Skeletal muscle satellite cell (primary cell): Measurements from ENCODE around the gene SVBP.

ENCODE experiments used
- H3K27me3 ChIP-seq: 2 replicates; pipeline ENCODE4 v1.7.0; 2013; ENCODE audit warnings: low read length; ENCODE audit not compliant: control insufficient read depth, insufficient read depth
- H3K36me3 ChIP-seq: 2 replicates; pipeline ENCODE4 v1.7.0; 2013; ENCODE audit warnings: mild to moderate bottlenecking, control low read depth, low read length; ENCODE audit not compliant: insufficient read depth
- H3K4me1 ChIP-seq: 2 replicates; pipeline ENCODE4 v1.7.0; 2013; ENCODE audit warnings: low read length; ENCODE audit not compliant: control insufficient read depth, insufficient read depth
- H3K4me2 ChIP-seq: 2 replicates; pipeline ENCODE4 v1.7.0; 2013; ENCODE audit warnings: mild to moderate bottlenecking, low read length
- H3K4me3 ChIP-seq: 2 replicates; pipeline ENCODE4 v1.7.0; 2013; ENCODE audit warnings: low read length
- H3K9ac ChIP-seq: 2 replicates; pipeline ENCODE4 v1.7.0; 2013; ENCODE audit warnings: mild to moderate bottlenecking, low read depth, low read length, moderate library complexity
- H3K9me3 ChIP-seq: replicated peaks from 2 replicates; pipeline ENCODE4 v1.7.0; 2013; ENCODE audit warnings: mild to moderate bottlenecking, control low read depth, low read length

The SVBP gene

DNA sequence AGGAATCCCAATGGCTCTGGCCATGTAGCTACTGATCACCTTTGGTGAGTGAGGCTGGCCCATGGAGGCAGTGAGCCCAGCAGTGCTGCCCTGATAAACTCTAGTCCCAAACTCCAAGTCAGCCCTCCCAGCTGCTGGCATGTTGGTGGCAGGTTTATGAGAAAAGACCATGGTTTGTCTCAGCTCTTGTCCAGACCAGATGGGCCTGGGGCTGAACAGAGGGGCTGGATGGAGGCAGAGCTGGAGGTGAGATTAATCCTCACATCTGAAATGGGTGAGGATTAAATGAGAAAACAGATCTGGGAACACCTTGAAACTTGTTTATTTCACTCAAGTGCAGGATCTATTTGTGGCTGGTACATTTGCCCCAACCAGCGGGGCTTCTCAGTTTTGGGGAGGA is 29.2 kb downstream of the SVBP start:
- Histone ChIP-seq H3K9ac (no peak overlapping the region), H3K4me1 (peaks cover 9% of the 10 kb centered on the region), H3K9me3 (no peaks in the 10 kb centered on the region), H3K36me3 (no peaks in the 10 kb centered on the region), H3K4me2 (no peak overlapping the region), H3K27me3 (no peaks in the 10 kb centered on the region), H3K4me3 (no peak overlapping the region)

DNA sequence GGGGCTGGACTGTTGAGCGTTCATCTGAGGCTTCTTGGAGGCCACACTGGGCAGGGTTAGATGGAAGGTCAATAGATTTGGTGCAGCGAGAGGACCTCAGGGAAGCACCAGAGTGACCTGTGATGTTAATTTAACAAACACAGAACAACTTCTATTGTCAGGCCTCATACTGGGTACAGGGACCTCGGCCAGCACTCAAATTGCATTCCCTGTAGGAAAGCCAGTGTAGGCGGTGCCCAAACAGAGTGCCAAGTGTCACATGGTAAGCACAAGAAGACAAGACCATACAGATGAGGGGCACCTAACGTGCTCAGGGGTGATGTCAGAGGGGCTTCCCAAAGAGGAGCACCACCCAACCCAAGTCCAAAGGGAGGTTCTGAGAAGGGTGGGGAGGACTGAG is 31.1 kb downstream of the SVBP start:
- Histone ChIP-seq H3K4me1 (peaks cover 9% of the 10 kb centered on the region), H3K36me3 (peaks cover 10% of the 10 kb centered on the region), H3K9ac (no peak overlapping the region), H3K4me3 (no peak overlapping the region), H3K27me3 (no peaks in the 10 kb centered on the region), H3K9me3 (no peaks in the 10 kb centered on the region), H3K4me2 (no peak overlapping the region)

DNA sequence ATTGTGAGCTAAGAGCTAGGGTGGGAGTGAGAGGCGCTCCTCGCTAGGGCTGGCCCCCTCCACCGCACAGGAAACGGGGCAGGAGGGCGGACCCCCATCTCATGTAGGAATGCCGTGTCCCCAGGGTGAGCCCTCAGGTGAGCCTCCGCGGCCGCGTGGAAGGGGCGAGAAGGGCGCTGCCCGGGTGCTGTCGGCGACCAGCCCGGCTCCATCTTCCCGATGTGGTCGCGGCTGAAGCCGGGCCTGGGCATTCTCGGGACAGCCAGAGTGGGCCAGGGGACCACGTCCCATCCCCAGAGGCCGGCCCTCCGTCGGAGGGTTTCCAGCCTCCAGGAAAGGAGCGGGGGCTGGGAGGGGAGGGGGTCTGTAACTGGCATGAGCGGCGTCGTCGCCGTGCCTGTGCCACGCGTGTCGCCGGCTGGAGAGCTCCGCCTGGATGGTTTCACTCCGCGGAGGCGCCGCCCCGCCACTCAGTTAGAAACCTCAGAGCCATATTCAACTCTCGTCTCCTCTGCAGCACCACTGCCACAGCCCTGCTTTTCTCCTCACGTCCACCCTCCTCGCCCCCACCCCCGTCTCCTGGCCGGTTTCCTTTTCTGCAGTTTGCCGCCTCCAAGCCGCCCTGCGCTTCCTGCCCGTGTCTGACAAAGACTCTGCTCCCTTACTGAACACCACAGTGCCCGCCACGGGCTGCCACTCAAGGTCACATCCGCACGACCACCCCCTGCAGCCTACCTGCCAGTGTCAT is 32.1 kb downstream of the SVBP start, which contains the start of gene TMEM269:
Gene TMEM269 (plus strand): TSS at position 46 of the 748 bp plus-strand sequence. CDS start 4,903 bp downstream, outside the sequence.
- Histone ChIP-seq H3K4me2 (peak within 1 kb of the TSS; percentile 84), H3K9ac (no peak within 1 kb of the TSS), H3K36me3 (peaks cover 19% of the 10 kb centered on the region), H3K27me3 (no peaks in the 10 kb centered on the region), H3K9me3 (no peaks in the 10 kb centered on the region), H3K4me1 (peaks cover 9% of the 10 kb centered on the region), H3K4me3 (peak within 1 kb of the TSS; percentile 66)

DNA sequence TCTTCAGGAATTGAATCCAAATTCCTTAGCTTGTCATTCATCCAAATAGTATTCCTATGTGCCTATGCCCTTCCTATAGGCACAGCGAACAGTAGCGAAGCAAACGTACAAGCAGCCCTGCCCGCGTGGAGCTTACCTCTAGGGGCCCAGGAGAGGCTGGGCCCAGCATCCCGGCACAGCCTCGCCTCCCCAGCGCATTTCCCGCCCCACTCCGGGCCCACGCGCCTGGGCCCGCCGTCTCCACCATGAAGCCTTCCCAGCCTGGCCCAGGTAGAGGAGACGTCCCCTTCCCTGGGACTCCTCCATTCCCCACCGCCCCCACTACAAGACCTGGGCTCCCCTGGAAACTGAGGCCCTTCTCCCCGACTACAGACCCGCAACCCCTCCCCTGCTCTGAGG is 32.7 kb downstream of the SVBP start:
- peaks cover 23% of the 10 kb centered on the region for H3K36me3 ChIP-seq
- H3K4me2 ChIP-seq: peak overlapping the region; percentile 84
- no peaks in the 10 kb centered on the region for H3K9me3 ChIP-seq
- H3K27me3 ChIP-seq: no peaks in the 10 kb centered on the region
- H3K9ac ChIP-seq: no peak overlapping the region
- H3K4me1 ChIP-seq: peaks cover 9% of the 10 kb centered on the region
- no peak overlapping the region for H3K4me3 ChIP-seq

DNA sequence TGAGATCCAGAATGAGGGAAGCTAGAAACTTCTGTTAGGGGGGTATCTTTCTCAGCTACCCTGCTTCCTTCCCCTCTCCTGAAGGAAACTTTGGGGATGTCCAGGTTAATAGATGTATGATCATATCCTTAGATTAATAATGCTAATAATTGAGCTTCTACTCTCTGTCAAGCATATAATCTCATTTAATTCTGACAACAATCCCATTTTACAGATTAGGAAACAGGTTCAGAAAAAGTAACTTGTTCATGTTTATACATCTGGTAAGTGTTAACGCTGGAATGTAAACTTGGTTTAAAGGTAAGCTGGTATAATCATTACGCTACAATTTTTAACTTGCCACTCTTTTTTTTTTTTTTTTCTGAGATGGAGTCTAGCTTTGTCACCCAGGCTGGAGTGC is 34.1 kb downstream of the SVBP start:
- Histone ChIP-seq H3K27me3 (no peaks in the 10 kb centered on the region), H3K4me1 (peaks cover 9% of the 10 kb centered on the region), H3K4me2 (no peak overlapping the region), H3K4me3 (no peak overlapping the region), H3K36me3 (peaks cover 34% of the 10 kb centered on the region), H3K9ac (no peak overlapping the region), H3K9me3 (no peaks in the 10 kb centered on the region)

DNA sequence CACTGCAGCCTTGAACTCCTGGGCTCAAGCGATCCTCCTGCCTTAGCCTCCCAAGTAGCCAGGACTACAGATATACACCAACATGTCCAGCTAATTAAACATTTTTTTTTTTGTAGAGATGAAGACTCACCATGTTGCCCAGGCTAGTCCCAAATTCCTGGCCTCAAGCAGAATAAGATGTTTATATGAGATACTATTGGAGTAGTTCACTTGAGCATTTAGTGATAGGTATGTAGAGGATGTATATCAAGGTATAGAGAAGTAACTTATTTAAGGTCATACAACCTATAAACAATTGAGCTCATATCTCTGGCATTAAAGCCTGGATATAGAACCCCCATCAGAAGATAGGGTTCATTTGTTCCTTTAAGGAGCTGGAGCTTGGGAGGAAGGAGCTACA is 37.0 kb downstream of the SVBP start:
- peaks cover 4% of the 10 kb centered on the region for H3K4me1 ChIP-seq
- no peaks in the 10 kb centered on the region for H3K9me3 ChIP-seq
- H3K4me2 ChIP-seq: no peak overlapping the region
- H3K4me3 ChIP-seq: no peak overlapping the region
- H3K9ac ChIP-seq: no peak overlapping the region
- peaks cover 52% of the 10 kb centered on the region for H3K36me3 ChIP-seq
- H3K27me3 ChIP-seq: no peaks in the 10 kb centered on the region

DNA sequence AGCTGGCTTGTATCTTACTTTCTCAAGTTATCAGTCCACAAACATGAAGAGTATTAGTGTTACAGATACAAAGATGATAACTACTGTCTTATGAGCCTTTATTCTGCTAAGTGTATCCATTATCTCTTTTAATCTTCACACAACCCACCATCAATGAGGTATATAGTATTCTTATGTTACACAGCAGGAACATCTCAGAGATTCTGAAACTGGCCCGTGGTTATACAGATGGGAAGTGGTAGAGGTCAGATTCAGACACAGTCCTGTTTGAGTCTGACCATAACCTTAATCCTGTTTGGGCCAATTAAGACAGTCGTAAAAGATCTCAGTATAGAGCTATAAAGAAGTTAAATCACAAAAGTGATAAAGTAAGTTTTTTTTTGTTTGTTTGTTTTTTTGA is 37.5 kb downstream of the SVBP start:
- no peaks in the 10 kb centered on the region for H3K27me3 ChIP-seq
- H3K4me3 ChIP-seq: no peak overlapping the region
- no peak overlapping the region for H3K9ac ChIP-seq
- no peak overlapping the region for H3K4me2 ChIP-seq
- H3K36me3 ChIP-seq: peaks cover 56% of the 10 kb centered on the region
- H3K4me1 ChIP-seq: no peaks in the 10 kb centered on the region
- H3K9me3 ChIP-seq: no peaks in the 10 kb centered on the region

DNA sequence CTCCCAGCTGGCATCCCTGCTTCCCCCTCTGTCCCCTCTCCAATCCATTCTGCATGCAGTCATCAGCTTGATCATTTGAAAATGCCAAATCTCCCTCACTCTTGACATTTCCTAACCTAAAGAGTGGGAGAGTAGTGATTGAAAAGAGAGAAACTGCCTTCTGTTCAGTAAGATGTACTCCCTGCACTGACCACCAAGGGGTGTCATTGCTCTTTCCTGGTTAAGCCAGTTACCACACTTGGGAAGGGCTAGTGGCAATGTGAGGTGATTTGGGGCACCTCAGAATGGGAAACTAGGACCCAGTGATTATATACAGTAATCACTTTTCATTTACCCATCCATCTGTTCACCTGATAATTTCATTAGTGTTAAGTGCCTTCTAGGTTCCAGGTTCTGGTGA is 39.3 kb downstream of the SVBP start:
- no peak overlapping the region for H3K4me3 ChIP-seq
- no peak overlapping the region for H3K4me2 ChIP-seq
- H3K27me3 ChIP-seq: no peaks in the 10 kb centered on the region
- H3K36me3 ChIP-seq: peaks cover 64% of the 10 kb centered on the region
- H3K4me1 ChIP-seq: no peaks in the 10 kb centered on the region
- H3K9me3 ChIP-seq: no peaks in the 10 kb centered on the region
- H3K9ac ChIP-seq: no peak overlapping the region

DNA sequence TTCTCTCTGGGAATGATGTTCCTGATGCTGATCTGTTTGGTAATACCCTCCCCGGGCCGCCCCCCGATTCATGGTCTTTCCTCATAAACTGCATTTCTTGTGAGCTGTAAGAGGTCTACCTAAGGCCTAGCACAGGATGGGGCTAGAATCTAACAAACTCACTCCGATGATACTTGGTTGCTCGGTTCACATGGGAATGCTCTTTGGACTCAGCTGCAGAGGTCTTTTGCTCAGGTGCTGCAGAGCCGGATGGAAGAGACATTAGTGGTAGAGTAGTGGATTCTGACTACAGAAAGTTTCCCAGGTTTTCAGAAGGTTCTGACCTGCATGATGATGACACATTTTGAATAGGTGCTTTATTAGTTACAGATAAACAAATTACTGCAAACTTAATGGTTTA is 40.7 kb downstream of the SVBP start:
- Histone ChIP-seq H3K36me3 (peaks cover 55% of the 10 kb centered on the region), H3K9ac (no peak overlapping the region), H3K27me3 (no peaks in the 10 kb centered on the region), H3K4me1 (no peaks in the 10 kb centered on the region), H3K4me3 (no peak overlapping the region), H3K9me3 (no peaks in the 10 kb centered on the region), H3K4me2 (no peak overlapping the region)

DNA sequence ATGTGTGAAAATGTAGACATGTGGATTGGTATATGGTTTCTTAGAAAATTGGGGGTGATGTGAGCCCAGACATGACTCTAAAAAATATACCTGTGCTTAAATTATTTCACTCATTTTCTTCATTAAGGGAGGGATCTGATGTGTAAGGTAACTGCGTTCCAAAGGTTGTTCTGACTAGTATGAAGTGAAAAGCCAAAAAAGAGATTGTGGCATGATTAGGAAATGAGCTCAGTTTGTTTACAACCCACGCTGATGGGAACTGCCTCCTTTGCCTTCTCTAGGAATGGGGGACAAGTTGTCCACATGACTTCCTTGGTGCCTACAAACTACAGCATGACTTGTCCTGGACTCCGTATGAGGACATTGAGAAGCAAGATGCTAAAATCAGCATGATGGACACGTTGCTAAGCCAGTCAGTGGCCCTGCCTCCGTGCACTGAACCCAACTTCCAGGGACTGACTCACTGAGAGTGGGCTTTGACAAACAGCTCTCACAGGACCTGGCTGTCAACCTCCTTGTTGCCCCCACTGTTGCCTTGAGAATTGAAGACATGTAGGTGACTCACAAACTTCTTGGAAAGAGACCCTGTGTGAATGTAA is 42.2 kb downstream of the SVBP start:
- Histone ChIP-seq H3K36me3 (peaks cover 44% of the 10 kb centered on the region), H3K9ac (no peak overlapping the region), H3K9me3 (no peaks in the 10 kb centered on the region)

DNA sequence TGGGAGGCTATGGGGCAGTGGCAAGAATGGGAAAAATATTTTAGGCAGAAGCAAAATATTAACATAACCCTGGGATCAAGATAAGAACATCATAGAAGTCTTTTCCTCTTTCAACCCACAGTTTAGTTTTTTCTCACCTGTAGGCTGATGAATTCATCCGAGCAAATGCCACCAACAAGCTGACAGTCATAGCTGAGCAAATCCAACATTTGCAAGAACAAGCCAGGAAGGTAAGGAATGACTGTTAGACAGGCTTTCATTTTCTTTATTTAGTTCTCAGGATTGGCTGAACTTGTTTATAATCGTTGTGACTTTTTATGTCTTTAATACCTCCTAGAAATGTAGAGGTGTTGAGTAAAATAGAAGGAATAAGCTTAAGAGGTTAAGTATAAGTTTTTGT is 43.8 kb downstream of the SVBP start:
- Histone ChIP-seq H3K4me3 (no peak overlapping the region), H3K27me3 (no peaks in the 10 kb centered on the region), H3K9me3 (no peaks in the 10 kb centered on the region), H3K4me2 (no peak overlapping the region), H3K9ac (no peak overlapping the region), H3K4me1 (peaks cover under 1% of the 10 kb centered on the region), H3K36me3 (peaks cover 34% of the 10 kb centered on the region)

More for the DNA sequence above, 42.2 kb downstream of the SVBP start:
- H3K4me2 ChIP-seq: no peak overlapping the region
- H3K4me1 ChIP-seq: no peaks in the 10 kb centered on the region
- no peaks in the 10 kb centered on the region for H3K27me3 ChIP-seq
- H3K4me3 ChIP-seq: no peak overlapping the region

DNA sequence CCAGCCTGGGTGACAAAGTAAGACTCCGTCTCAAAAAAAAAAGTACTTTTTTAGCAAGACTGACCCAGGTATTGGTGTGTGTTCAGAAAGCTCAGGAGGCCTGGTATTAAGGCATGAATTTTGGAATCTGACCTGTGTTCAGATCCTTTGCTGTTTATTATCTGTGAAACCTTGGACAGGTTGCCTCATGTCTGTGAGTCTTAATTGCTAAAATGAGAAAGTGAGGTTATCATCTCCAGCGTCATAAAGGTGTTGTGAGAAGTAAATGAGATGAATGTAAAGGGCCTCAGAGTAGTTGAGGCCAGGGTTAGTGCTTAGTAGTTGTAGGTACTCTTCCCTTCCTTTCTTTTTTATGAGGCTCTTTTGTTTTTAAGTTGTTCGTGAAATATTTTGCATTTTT is 47.4 kb downstream of the SVBP start:
- Histone ChIP-seq H3K4me3 (no peak overlapping the region), H3K36me3 (peaks cover 9% of the 10 kb centered on the region), H3K27me3 (no peaks in the 10 kb centered on the region), H3K9me3 (no peaks in the 10 kb centered on the region), H3K4me1 (peaks cover 11% of the 10 kb centered on the region), H3K4me2 (no peak overlapping the region), H3K9ac (no peak overlapping the region)
